ENCODE measurements around the gene KIF25.

KIF25 gene, protein sequence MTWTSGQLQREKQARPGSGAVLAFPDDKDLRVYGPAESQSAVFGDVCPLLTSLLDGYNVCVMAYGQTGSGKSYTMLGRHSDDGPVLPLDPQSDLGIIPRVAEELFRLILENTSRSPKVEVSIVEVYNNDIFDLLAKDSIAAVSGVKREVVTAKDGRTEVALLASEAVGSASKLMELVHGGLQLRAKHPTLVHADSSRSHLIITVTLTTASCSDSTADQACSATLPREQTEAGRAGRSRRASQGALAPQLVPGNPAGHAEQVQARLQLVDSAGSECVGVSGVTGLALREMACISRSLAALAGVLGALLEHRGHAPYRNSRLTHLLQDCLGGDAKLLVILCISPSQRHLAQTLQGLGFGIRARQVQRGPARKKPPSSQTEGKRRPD
- long read RNA-seq, donor 1 = 0 reads
- long read RNA-seq, donor 2 = 0 reads
- long read RNA-seq, donor 3, partial matches to known transcripts = 5 of 5 reads
- long read RNA-seq, donor 3, other reads (novel, unspliced or antisense) = 0 of 5 reads
- long read RNA-seq, donor 4 = 0 reads
- long read RNA-seq, donor 5 = 0 reads
- long read RNA-seq, donor 6 = 0 reads
- long read RNA-seq, donor 7, partial matches to known transcripts = 6 of 6 reads
- long read RNA-seq, donor 7, other reads (novel, unspliced or antisense) = 0 of 6 reads
- long read RNA-seq, donor 8 = 0 reads

DNA sequence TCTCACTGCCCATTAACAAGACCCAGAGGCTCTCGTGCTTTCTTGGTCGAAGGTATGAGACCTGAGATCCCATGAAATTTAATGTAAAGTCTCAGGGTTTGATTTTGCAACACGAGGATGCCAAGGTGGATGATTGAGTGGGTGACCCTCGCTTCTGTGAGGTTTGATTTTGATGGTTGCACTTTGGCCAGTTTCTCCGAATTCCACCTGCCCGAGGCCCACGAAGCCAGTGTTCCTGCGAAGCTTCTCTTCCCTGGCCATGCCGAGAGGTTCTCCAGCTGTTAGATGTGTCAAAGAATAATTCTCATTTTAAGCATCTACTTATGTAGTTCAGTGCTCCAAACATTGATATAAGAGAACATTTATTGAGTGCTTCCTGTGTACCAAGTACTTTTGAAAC, at the start of gene KIF25:
KIF25 (plus strand) TSS at position 30 of the 400 bp plus-strand sequence. CDS start 31,915 bp downstream, outside the sequence.
- no peak for DNase-seq

DNA sequence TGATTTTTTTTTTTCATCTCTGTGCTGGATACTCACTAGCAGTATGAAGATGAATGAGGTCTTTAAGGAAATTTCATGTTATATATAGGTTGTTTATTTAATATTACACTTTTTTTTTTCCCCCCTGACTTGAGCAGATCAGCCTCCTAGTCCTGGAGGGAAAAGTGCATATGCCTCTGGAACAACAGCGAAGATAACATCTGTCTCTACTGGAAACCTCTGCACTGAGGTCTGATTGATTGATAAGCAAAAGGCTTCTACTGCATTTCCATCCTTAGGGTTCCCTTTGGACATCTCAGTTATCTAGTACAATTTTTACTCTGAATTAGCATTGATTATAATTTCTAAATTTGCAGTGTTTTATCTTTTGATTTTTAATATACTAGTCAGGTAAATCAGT, 49.8 kb upstream of the KIF25 start:
- DNase-seq = no peak

DNA sequence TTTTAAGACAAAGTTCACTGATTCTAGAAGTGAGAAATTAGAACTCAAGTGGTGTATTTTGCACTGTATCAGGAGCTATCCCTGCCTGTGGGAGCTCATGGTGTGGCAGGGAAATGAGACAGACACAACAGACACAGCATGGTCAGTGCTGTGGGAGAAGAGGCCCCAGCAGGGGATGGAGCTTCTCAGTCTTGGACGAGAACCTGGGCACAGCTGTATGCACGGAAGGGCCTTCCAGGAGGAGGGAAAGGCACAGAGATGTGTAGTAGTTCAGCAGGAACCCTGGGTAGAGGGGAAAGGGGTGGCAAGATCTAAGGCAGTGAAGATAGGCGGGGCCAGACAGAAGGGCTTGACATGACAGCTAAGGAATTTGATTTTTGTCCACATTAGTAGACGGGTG, 48.8 kb upstream of the KIF25 start:
- DNase-seq = no peak

DNA sequence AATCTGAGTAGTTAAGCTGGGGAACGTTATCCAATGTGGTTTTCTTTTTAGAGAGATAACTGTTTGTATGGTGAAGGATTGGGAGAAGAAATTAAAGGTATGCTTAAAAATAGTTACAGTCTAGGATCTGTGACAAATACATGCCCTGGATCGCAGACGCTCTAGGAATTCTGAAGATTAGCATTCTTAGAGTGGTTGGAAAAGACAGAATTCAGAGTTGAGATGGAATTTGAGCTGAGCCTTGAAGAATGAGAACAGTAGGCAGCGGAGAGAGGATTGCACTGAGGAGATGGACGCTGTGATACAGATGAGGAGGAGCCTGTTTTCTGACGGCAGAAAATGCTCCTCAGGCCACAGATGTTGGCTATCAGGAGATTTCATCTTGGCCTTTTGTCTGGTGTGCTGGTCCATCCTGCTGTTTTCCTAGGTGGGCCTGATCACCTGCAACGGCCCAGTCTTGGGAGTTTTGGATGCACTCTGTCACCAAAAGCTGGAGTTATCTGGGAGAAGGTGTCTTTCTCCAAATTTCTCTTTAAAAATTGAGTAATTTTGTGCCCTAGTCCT, 48.3 kb upstream of the KIF25 start:
- no peak for DNase-seq

DNA sequence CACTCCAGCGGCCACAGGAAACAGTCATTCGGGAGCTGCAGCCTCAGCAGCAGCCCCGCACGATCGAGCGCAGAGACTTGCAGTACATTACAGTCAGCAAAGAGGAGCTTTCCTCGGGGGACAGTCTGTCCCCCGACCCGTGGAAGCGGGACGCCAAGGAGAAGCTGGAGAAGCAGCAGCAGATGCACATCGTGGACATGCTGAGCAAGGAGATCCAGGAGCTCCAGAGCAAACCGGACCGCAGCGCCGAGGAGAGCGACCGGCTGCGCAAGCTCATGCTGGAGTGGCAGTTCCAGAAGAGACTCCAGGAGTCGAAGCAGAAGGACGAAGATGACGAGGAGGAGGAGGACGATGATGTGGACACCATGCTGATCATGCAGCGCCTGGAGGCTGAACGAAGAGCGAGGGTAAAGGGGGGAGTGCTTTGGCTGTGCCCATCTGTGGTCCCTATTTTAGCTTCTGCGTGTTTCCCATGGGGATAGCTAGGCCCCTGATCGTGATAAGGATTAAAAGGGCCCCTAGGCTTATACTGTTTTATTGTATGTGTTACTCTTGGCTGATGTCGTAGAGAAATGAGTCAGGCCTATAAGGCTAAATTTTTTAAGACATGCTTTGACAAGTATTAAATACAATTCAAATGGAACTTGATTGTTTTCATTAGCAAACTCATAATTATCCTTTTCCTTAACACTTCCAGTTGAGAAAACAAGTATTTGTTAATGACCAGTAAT, 45.5 kb upstream of the KIF25 start:
- DNase-seq = no peak

DNA sequence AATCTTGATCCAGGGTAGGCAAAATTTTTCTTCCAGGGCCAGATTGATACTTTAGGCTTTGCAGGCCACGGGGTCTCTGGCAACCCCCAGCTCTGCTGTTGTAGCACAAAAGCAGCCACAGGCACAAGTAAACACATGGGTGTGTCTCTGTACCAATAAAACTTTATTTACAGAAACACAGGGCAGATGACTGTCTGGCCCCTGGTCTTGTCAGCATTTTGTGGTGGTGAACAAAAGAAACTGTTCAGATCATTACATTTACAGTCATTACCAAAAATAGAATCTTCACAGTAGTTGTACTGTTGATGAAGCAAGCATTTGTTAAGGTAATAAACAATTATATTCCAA, 45.0 kb upstream of the KIF25 start:
- no peak for DNase-seq

DNA sequence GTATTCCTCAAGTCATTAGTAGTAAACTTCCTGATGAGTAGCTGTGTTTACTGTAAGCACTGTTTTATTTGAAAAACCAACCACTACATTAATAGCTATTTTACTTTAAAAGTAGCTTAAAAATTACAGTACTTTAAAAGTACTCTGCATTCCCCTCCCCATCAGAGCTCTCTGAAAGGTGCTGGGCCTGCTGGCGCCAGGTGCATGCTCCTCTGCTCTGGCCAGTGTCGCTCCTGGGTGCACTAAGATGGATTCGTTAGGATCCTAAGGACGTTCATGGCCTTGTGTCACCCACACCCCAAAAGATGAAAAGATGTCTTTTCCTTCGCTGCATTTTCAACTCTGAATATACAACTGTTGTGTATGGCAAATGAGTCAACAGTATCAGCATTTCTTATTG, 43.9 kb upstream of the KIF25 start:
- no peak for DNase-seq

DNA sequence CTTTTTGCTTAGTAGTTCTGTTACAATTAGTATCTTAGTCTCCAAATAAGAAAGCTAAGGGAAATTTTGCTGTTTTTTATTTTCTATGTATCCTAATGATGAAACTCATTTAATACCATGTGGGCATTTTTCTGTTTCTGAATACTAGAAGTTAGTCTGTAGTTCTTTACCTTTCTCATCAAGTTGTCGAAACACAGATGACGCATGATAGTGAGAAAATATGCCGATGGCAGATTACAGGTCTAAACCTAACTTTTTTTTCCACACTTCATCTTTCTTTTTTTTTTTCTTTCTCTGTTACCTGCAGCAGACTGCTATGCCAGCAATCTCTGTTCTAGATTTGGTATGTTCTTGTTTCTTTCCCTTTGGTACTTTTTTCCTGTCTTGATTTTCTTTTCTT, 43.3 kb upstream of the KIF25 start:
- DNase-seq = no peak

DNA sequence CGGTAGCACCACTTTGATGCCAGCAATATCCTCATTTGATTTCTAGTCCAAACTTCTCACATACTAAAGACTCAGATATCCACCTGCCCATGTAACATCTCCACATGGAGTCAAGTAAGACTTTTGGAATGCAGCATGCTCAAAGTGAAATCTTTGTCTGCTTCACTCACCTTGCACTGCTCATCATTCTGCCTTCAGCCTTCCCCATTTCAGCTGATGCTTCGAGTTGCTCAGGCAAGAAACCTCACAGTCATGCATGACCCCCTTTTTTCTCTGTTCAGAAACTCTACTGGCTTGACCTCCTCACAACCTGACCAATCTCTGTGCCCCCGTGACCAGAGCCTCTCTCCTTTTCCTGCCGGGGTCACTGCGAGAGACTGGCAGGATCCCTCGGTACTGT, 41.0 kb upstream of the KIF25 start:
- DNase-seq = no peak

DNA sequence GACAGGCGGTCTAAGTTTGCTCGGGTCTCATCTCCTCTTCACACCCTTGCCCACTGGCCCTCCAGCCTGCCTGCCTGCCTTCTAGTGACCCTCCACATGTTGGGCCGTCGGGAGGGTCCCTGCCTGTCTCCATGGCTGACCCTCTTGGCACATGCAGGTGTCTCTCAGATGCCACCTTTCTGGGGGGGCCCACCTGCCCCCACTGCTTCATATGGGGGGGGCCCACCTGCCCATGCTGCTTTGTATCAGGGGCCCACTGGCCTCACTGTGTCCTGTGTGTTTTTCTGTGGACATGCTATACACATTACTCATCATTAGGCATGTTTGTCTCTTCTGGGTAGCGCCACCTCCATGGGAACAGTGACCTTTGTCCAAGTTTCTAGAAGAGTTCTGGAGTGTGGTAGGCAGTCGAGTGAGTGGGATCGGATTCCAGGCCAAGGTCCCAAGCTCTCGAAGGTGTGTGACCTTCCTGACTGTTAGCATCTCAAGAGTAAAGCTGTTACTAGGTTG, 40.4 kb upstream of the KIF25 start:
- DNase-seq = no peak

DNA sequence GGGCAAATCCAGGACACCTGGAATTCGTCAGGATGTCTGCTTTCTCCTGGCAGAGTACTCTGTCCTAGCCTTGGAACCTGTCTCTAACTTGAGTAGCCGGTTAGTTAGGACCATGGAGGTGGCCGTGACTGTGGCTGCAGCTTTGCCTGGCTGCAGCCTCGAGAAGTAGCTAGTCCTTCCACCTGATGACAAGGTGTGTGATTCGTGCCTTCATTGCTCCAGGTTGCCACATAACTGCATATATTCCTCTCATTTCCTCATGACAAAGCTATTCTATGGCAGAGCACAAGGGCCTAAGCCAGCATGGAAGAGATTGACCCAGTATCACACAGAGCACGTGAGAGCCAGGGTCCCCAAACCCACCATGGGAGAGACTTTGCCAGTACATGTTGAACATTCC, 39.8 kb upstream of the KIF25 start:
- no peak for DNase-seq

DNA sequence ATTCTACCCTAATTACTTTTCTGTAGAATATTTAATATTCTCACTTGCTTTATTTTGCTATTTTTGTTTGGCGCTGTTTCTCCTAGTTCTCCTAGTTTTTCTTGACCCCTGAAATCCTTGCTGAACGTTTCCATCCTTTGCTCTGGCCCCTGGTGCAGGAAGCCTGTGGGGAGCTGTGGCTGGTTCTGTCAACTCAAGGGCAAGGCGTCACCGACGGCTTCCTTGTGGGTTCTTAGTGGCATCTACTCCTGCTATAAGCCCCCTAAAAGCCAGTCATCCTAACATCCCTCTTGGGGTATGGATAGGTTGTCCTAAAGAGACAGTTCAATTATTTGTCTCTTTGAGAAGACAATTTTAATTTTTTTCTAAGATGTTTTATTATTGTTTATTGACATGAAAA, 36.9 kb upstream of the KIF25 start:
- no peak for DNase-seq

DNA sequence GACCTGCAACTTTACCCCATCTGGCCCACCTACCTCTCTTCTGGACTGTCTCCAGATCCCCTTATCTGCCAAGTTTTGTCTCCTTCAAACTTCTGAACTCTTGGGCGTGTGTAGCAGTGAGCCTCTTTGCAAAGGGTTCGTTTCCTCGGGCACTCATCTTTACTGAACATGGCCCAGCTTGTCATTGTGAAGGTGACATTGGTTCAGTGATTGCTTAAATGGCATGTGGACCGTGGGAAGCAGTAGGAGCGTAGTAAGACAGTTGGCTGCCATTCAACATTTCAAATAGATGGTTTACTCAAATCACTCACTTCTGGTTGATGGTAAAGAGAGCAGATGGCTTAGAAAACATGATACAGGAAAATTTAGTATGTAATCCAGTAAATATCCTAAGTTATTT, 34.8 kb upstream of the KIF25 start:
- no peak for DNase-seq

DNA sequence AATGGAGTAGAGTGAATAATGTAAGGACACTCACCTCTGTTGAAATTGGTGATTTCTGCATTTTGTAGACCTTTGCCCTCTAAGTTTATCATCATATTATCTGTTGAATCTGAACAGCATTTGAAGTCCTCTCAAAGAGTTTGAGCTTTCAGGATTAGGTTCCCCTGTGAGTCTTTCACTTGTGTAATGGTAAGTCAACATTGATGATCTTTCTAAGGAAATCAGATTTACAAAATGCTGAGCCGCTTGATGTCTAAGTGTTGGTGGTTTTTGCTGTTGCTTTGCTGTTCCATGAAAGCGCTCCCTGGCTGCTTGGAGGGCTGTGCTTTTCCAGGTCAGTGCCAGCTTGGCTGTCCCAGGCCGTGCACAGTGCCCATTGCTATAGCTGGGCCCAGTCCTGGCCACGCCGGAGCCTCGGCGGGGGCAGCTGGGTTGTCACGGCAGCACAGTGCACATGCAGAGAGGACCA, 33.8 kb upstream of the KIF25 start:
- no peak for DNase-seq

DNA sequence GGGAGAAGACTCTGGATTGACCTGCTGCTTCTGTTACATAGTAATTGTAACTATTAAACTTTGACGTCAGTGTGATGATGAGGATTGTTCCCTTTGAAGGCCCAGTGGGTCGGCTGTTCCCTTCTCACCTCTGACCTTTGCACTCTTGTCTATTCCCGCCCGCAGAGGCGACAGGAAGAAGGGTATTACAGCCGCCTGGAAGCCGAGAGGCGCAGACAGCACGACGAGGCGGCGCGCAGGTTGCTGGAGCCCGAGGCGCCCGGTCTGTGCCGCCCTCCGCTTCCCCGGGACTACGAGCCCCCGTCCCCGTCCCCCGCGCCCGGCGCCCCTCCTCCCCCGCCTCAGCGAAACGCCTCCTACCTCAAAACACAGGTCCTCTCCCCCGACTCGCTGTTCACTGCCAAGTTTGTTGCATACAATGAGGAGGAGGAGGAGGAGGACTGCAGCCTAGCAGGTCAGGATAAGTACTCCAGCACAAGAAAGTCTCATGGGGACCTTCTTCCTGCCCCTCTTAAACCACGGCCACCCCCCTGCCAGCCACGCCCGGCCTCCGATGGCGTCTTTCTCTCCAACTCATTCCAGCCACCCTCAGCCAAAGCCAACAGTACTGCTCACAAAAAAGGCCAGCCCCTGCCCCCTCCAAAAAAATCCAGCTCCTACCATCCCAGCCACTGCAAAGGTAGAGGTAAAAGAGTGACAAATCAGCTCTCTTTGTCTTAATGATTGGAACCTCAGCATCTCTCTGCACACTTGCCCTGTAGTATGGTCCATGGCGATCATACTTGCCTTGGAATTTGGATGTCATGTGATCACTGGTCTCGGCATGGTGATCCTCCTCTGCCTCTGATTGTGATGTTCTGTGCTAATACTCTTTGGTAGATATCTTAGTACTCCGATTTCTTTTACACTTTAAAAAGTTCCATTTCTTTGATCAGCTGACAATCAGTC, 31.6 kb upstream of the KIF25 start:
- DNase-seq = no peak

DNA sequence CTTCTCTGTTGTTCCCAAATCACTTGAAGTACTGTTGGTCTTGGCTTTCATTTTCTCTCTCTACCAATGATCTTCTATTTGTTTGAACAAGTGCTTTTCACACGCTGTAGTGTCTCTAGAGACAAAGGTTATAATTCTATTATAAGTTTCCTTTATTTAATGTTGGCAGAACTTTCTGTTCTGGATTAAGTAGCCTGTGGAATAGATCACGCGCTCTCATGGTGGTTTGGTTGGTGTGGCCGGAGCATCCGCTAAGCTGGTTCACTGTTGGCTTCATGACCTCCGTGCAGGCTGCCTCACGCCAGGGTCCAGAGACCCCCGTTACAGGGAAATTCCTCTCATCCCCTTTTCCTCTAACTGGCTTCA, 30.9 kb upstream of the KIF25 start:
- DNase-seq = no peak

DNA sequence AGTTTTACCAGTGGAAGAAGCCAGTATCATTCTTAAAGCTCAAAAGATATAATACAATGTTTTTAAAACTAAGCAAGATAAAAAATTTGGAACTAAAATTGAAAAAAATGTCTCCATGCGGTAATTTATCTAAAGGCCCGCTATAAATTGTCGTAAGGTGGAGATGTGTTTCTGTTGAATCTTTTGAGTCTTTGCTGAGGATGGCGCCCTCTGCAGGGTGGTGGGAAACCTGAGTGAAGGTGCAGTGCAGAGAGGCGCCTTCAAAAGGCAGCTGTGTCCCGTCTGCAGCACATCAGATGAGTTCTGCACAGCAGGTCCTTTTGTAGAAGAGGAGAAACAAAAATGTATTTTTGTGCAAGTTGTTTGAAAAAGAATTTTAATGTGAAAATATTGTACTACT, 29.4 kb upstream of the KIF25 start:
- no peak for DNase-seq

DNA sequence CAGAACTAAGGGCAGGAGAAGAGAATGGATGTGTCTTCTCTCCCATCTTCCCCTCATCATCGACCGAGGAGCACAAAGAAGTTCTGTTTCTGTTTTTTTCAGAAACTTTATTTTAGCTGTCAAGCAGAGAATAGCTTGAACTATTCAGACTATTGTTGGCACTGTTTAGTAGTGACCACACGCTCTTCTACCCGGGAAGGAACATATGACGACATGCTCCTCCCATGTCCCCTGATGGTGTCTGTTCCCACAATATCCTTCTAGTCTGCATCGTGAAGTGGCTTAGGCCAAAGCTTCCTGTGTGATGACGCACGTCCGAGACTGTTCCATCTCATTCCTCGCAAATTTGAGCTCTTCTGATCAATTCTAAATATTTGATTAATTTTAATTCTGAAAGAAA, 27.2 kb upstream of the KIF25 start:
- no peak for DNase-seq

DNA sequence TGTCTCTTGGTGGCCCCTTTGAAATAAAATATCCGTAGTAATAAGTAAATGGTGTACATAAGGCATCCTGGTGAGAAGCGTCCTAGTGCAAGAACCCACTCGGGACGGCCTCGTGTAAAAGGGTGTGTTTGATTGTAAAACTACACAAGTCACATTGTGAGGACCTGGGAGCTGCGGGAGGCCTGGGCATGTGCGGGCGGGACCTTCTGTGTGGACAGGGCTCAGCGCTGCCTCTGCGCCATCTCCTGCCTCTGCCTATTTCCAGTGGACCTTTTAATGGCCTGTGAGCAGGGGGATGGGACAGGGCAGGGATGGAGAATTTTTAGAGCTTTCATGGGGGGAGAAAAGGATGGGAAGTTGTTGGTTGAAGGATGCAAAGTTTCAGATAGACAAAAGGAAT, 25.3 kb upstream of the KIF25 start:
- DNase-seq = no peak

DNA sequence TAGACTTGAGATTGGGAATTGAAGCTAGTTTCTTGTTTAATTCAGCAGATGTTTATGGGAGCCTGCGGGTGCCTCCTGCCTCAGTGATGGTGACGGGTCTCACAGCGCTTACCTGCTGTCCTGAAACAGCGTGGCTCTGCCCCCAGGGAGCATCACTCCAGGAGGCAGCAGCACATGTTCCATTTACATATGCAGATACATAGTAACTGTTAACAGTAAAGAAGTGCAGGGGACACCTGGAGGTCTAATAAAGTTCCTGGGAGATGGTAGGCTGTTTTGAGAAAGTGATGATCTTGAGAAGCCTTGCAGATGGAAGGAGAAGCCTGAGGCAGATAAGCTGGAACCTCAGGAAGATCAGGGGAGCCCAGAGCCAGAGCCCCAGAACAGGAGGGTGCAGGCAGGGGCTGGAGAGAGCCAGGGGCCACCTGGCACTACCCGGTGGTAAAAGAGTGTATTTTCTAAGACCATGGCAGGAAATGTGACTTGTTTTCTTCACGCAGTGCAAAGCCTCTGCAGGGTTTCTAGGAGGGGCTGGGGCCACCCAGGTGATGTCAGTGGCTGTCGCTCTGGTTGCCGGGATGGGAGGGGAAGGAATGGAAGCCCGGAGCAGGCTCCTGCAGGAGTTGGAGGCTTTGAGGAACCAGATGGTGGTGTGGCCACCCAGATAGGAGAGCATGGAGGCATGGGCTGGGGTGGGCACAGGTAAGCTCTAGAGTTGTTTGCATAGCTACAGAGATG, 24.2 kb upstream of the KIF25 start:
- no peak for DNase-seq

Data from right kidney (tissue), 9 donors.